Fibroblast of the aortic adventitia (primary cell): ENCODE measurements around the gene MGARP. TPM values are rescaled to one million over a fixed set of nuclear protein-coding genes. Genes with fewer than 3 reads are reported as not detected.
"Not testable (repeated sequence)": the region's sequence is repeated elsewhere in the genome, so short reads cannot be mapped to it uniquely, and the experiment has no call there.

ENCODE experiments used
- DNase-seq: peaks from one replicate; pipeline ENCODE4 v3.0.0-alpha.2; 2010; ENCODE audit warnings: low read depth
- H3K4me3 ChIP-seq: 2 replicates; pipeline ENCODE4 v1.5.1; 2011; ENCODE audit warnings: low read depth, mild to moderate bottlenecking, control low read depth, low read length, moderate library complexity
- CTCF ChIP-seq: IDR thresholded peaks from 2 replicates; pipeline ENCODE4 v1.5.1; 2011; ENCODE audit warnings: mild to moderate bottlenecking, low read length, control low read depth, inconsistent platforms; ENCODE audit not compliant: insufficient read depth
- total RNA-seq: library from RNA; depleted of rRNA; stranded (reverse); fragments of >200 nt; gene quantifications from 2 replicates; pipeline ENCODE4 v1.2.3, GENCODE V29; 2012; ENCODE audit warnings: low replicate concordance

The MGARP gene
- total RNA-seq, 1 donor: 17.1 TPM

GRCh38 chr4:139316733-139317132 is 36.7 kb upstream of the MGARP start:
- no peak for TF ChIP-seq CTCF
- no peak overlapping the region for H3K4me3 ChIP-seq
- DNase-seq: no peak

GRCh38 chr4:139315221-139315675 is 35.2 kb upstream of the MGARP start:
- DNase-seq: no peak
- H3K4me3 ChIP-seq: no peak overlapping the region
- TF ChIP-seq CTCF: no peak

- TF ChIP-seq CTCF: no peak
- no peak overlapping the region for H3K4me3 ChIP-seq
- no peak for DNase-seq
Measured at GRCh38 chr4:139314047-139314800, 34.2 kb upstream of the MGARP start.

GRCh38 chr4:139313414-139313813 is 33.4 kb upstream of the MGARP start:
- DNase-seq, H3K4me3 ChIP-seq: not testable (repeated sequence)

- DNase-seq: no peak
- no peak overlapping the region for H3K4me3 ChIP-seq
- TF ChIP-seq CTCF: no peak
Measured at GRCh38 chr4:139312552-139313332, 32.7 kb upstream of the MGARP start.

- no peak for DNase-seq
- no peak for TF ChIP-seq CTCF
- H3K4me3 ChIP-seq: no peak overlapping the region
Measured at GRCh38 chr4:139311909-139312308, 31.9 kb upstream of the MGARP start.

- no peak for TF ChIP-seq CTCF
- H3K4me3 ChIP-seq: no peak overlapping the region
- no peak for DNase-seq
Measured at GRCh38 chr4:139304920-139305319, 24.9 kb upstream of the MGARP start.
